ENCODE data around the gene SLC41A2.
"Not testable (repeated sequence)": the region's sequence is repeated elsewhere in the genome, so short reads cannot be mapped to it uniquely, and the experiment has no call there.

Gene SLC41A2

DNA sequence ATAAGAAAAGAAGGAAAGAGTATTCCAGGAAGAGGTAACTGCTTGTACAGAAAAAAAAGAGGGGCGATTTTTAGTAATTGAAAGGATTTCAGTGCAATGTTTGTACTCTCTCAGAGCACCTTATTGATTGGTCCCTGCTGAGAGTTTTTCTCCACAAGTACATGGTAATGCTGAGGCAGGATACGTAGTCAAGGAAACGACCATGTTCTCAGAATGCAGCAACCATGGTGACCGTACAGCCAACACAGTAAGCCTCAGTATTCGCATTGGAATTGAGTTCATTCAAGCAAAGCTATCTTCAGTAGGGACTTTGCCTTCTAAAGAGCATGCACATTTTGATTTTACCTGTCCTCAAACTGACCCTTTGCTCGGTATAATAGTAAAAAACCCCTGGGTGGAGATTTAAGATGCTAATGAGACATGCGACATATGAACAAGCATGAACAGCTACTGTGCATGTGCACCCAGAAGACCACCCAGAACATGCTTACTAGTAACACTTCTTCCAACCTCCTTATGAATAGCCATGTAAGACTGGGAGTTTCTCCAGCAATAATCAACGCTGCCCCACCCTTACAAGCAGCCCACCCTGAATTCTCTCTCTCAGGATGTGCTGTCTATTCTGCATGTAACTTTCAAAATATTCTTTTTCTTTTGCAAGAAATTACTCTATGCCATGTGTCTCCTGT, 6.2 kb upstream of the SLC41A2 start:
- no peak for DNase-seq

DNA sequence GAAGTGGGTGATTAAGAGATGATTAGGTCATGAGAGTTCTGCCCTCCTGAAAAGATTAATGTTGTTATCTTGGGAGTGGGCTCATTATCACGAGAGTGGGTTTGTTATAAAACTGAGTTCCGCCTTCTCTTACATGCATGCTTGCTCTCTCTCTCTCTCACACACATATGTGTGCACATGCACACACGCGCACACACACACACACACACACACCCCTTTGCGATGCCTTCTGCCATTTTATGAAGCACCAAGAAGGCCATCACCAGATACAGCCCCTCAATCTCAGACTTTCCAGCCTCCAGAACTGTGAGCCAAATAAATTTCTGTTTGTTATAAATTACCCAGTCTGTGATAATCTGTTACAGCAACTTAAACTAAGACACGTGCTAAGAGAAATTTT, 5.7 kb upstream of the SLC41A2 start:
- DNase-seq = no peak

DNA sequence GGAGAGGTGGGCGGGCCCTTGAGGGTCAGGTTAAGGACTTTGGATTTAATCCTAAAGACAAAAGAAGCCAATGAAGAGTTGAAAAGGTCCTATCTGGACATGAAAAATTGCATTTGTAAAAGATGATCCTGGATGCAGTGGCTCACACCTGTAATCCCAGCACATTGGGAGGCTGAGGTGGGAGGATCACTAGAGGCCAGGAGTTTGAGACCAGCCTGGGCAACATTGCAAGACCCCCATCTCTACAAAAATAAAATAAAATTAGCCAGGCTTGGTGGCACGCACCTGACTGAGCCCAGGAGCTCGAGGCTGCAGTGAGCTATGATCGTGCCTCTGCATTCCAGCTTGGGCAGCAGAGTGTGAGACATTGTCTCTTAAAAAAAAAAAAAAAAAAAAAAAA, 2.4 kb upstream of the SLC41A2 start:
- DNase-seq = no peak

DNA sequence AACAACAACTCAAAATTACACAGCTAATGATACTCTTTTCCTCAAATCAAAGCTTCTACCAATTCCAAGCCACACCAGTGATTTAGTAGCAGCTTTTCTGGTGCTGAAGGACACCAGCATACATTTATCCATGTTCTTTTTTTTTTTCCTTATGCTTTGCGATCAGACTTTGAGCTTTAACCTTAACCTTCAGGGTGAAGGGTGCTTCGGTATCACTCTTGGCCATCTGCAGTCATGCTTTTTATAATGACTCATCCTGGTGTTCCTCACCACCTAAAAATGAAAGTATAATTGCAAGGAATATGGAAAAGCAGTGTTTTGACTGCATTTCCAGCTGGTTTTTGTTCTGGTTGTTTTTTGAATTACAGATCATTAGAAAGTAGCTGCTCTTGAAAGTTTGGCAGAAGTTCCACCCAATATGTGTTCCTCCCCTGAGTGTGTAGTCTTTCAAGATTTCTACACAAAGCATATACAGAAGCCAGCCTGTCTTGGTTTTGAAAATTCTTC, 1.3 kb upstream of the SLC41A2 start:
- DNase-seq = peak; percentile 53

DNA sequence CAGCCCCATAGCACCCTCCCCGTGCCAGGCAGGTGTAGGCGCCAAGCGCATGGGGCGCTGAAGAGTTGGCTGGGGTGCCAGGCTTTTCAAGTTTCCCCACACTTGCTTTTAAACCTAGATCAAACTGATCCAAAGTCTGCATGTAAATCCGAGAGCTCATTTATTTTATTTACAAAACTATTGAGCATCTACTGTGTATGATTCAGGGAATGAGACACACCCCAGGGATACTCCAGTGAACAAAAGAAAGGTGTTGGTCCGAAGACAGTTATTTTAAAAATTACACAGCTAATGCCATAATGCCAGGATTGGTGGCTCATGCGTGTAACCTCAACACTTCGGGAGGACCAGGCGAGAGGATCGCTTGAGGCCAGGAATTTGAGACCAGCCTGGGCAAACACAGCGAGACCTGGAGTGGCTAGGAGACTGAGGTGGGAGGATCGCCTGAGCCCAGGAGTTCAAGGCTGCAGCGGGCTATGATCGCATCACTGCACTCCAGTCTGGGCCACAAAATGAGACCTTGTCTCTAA, 780 bp upstream of the SLC41A2 start:
- DNase-seq = no peak

DNA sequence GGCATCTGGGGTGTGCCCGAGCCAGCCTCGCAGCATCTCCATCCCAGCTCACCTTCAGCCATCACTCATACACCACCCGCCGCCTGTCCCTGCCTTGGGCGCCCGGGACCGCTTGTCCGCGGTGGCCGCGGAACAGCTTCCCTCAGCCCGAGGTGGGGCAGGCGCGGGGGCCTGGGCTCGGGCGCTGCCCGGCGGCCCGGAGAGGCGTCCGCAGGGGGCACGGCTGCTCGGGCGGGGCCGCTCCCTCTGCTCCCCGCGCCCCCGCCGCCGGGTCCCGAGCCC, 430 bp downstream of the SLC41A2 start:
- peak; percentile 41 for DNase-seq

DNA sequence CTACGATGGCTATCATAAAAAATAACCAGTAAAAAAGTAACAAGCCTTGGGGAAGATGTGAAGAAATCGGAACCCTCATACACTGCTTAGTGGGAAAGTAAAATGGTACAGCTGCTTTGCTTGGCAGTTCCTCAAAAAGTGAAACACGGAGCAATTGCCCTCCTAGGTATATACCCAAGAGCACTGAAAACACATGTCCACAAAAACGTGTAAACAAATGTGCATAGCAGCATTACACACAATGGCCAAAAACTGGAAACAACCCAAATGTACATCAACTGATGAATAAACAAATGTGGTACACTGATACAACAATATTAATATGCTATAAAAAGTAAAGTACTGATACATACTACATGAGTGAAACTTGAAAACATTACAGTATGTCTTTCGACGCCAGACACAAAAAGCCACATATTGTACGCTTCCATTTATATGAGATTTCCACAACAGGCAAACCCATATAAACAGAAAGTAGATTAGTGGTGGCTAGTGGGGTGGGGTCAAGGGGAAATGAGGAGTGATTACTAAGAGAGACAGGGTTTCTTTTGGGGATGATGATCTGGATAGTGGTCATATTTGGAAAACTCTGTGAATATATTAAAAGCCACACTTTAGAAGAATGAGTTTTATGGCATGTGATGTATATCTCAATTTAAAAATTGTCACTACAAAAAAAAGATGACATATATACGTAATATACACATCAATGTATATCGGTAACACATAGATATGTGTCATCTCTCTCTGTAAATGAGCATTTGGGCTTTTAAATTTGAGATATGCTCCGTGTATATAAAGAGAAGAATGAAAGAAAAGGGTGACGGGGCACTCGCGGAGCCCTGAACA, 996 bp downstream of the SLC41A2 start:
- DNase-seq = no peak

DNA sequence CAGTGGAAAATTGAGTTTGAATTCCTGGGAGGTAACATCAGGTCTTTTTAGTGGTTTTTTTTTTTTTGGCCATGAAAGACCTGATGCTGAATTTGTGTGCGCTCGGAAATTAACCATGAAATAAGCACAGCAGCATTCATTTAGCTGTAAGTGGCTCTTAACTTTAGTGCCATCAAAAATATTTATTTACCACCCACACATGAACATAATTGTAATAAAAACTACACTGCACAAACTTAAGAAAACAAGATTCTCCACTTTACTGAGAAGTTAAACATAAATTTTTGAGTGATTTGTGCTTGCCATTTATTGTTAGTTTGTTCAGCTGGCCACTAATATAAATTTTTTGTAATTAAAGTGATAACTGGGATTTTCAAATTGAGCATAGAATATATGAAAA, 2.4 kb downstream of the SLC41A2 start:
- DNase-seq = no peak

DNA sequence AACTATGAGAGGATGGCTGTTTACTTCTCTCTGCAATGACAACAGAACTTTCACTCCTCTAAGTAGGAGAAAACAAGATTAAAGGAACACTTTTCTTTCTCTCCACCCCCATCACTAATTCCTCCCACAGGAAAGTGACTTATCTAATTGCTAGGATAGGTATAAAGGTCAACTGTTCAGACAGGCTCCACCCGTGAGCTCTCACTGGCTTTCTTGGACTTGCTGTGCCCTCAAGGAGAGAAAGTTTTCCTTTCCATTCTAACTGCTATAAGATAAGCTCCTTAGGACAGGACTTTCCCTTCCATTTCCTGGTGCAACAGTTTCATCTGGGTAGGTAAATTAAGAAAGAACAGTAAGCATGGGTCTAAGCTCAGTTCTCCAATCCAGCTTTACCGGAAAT, 4.8 kb downstream of the SLC41A2 start:
- no peak for DNase-seq

DNA sequence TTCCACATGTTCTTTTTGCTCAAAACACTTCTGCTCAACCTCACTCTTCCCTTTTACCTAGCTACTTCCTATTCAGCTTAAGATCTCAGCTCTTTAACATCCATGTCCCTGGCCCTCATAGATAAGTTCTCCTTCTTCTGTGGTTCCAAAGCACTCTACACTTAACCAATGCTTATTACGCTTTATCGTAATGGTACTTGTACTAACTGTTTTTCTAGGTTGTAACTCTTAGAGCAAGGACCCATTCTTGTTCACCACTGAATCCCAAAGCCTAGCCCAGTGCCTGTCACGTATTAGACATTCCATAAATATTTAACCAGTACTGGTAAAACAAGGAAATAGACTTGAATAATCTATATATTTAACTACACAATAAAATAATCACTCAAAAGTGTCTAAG, 5.3 kb downstream of the SLC41A2 start:
- no peak for DNase-seq

DNA sequence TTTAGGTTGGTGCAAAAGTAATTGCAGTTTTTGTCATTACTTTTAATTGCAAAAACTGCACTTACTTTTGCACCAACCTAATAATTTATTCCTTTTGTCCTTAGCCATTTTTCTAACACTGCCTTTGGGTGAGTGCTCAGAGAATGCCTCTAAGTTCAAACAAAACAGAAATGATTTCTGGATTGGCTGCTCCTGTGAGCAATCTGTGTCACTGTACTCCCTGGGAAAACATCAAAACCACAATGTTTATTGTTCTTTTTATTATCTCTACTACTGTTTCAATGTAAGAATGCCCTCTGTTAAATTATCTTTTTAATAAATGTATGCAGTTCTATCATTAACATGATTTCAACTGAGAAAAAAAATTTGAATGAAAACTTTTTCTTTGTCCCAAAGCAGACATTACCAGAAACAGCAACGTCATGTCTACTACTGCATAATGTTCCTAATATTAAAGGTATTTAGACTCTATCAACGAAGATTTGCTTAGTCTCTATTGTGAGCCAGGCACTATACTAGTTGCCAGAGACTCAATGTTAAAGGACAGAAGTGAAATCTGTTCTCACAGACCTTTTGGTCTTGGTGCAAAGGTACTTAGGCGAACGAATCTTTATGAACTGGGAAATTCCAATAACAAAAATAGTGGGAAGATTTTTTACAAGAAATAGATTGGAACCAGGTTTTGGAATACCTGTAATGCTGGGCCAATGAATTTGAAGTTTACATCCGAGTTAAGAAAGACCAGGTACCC, 6.2 kb downstream of the SLC41A2 start:
- no peak for DNase-seq

DNA sequence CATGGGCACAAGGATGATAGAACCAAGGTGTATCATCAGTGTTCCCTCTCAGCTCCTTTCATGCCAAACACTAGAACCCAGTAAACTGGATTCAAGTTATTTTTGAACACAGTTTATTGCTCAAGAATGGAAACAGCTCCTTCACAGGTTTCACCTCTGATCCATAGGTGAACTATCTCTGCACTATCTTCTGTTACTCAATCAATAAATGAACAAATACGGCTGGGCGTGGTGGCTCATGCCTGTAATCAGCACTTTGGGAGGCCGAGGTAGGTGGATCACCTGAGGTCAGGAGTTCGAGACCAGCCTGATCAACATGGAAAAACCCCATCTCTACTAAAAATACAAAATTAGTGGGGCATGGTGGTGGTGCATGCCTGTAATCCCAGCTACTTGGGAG, 9.4 kb downstream of the SLC41A2 start:
- DNase-seq = not testable (repeated sequence)

DNA sequence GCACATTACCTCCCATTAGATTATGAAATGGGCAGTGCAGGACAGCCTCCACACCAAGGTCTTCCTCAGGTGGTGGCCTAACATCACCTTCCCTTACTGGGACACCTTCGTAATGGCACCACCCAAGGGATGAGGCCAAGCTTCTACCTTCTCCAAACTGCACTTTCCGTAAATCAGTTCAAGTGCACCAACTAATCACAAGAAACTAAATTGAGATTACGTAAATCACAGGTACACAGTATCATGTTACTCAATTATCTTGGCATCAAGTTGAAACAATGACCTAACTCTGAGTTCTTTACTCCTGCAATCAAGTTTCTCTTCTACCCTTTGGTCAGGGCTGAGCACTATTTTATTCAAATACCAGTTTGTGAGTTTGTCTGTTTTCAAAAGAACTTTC, 13.8 kb downstream of the SLC41A2 start:
- DNase-seq = no peak

DNA sequence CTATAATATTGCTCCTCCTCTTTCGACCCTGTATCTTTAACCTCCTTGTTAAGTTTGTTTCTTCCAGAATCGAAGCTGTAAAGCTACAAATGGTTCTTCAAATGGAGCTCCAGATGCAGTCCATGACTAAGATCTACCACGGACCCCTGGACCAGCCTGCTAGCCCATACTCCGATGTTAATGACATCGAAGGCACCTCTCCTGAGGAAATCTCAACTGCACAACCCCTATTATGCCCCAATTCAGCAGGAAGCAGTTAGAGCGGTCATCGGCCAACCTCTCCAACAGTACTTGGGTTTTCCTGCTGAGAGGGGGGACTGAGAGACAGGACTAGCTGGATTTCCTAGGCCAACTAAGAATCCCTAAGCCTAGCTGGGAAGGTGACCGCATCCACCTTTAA, 14.7 kb downstream of the SLC41A2 start:
- DNase-seq = not testable (repeated sequence)

DNA sequence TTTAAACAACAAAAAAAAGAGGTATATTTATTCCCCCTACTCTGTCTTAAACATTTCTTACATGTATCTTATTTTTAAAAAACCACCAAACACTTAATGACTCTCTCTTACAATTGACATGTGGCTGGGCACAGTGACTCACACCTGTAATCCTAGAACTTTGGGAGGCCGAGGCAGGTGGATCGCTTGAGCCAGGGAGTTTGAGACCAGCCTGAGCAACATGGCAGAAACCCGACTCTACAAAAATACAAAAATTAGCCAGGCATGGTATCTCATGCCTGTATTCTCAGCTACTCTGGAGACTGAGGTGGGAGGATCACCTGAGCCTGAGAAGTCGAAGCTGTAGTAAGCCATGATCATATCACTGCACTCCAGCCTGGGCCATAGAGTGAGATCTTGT, 16.0 kb downstream of the SLC41A2 start:
- DNase-seq = no peak

DNA sequence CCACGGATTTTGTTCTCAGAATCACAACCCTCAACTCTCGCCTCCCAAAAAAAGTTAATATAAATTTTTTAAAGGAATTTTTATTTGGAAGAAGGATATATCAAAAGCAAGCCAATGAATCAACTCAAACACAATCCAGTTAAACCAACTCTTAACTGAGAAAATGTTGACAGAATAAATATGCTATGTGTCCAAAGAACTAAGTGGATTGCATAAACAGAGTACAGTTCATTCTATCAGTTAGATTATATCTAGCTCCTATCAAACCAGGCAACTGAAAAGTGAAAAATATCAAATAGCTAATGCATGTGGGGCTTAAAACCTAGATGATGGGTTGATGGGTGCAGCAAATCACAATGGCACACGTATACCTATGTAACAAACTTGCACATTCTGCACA, 16.6 kb downstream of the SLC41A2 start:
- no peak for DNase-seq

DNA sequence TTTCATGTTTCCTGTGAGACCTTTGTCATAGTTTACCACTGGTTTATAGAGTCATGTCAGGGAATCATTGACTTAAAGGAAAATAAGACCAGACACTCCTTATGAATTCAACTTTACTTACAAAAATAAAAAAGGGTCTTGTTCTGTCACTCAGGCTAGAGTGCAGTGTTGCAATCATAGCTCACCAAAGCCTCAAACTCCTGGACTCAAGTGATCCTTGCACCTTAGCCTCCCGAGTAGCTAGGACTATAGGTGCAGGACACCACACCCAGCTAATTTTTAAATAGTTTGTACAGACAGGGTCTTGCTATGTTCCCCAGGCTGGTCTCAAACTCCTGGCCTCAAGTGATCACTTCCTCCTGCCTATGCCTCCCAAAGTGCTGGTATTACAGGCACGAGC, 19.0 kb downstream of the SLC41A2 start:
- DNase-seq = no peak

DNA sequence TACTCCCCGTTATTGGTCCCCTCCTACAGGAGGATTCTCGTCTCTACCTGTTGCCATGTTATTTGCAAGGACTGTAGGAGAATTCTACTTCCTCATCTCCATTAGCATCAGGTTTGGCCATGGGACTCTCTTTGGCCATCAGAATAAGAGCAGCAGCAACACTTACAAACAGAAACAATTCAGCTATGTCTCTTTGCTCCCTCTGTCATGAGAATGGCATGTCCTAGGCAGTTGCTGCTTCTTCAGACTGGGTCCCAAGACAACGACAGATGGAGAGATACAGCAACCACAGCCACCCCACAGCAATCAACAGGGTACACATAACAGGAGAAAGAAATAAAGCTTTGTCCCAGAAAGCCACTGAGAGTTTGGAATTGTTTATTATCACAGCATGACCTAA, 19.7 kb downstream of the SLC41A2 start:
- DNase-seq = no peak

DNA sequence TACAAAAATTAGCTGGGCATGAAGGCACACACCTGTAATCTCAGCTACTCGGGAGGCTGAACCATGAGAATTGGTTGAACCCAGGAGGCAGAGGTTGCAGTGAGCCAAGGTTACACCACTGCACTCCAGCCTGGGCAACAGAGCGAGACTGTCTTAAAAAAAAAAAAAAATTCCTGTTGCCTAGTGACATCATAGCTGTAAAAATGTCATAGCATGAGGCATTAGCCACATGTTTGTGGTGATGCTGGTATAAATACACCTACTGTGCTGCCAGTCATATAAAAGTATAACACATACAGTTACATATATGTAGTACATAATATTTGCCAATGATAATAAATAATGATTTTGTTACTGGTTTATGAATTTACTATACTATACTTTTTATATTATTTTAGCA, 22.2 kb downstream of the SLC41A2 start:
- no peak for DNase-seq

DNA sequence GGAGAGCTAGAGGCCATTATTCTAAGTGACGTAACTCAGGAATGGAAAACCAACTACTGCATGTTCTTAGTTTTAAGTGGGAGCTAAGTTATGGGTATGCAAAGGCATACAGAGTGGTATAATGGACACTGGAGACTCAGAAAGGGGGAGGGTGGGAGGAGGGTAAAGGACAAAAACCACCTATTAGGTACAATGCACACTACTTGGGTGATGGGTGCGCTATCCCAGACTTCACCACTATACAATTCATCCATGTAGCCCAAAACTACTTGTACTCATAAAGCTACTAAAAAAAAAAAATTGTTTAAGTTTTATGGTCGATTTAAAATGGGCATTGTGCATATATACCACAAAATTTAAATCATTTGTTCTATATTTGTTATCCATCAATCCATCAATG, 24.3 kb downstream of the SLC41A2 start:
- DNase-seq = no peak

DNA sequence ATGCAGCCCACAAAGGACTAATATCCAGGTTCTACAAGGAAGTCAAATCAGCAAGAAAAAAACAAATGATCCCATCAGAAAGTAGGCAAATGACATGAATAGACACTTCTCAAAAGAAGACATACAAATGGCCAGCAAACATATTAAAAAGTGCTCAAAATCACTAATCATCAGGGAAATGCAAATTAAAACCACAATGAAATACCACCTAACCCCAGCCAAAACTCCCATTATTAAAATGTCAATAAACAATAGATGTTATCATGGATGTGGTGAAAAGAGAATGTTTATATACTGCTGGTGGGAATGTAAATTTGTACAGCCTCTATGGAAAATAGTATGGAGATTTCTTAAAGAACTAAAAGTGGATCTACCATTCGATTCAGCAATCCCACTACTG, 25.0 kb downstream of the SLC41A2 start:
- no peak for DNase-seq

DNA sequence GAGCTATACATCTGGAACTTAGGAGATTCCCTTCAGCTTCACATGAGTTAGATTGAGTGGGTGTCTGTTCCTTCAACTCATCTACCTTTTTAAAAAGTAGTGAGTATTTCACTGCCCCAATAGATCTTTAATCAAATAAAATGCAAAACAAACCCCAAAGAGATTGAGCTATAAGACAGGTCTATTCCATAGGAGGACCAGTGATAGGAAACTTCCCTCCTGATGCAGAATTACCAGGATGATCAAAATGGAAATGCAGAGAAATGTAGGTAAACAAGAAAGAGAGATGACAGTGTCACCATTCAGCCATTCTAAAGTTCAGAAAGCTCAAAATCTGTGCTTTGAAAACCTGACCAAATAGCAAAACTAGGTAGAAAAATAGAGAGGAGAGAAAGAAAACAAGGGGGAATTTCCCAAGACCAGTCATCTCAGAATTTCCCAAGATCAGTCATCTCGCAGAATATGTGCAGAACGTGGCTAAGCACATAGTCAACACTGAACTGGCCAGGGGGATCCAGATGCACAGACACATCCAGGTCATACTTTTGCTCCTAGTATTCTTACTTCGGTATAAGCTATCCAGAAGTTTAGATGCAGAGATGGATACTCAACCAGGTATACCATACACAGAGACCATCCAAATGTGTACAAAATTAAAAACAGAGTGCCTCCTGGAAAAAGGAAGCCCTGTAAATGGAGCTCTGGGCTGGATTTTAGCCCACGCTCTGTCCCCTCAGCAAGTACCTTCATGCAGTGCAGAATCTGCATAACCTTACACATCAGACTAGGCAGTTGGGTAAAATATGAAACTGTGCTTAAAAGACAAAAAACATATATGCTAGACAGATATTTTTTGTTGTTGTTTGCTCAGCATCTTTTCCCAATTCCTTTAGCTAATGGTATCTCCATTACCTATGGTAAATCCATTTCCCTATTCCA, 27.4 kb downstream of the SLC41A2 start:
- peak; percentile 89 for DNase-seq

DNA sequence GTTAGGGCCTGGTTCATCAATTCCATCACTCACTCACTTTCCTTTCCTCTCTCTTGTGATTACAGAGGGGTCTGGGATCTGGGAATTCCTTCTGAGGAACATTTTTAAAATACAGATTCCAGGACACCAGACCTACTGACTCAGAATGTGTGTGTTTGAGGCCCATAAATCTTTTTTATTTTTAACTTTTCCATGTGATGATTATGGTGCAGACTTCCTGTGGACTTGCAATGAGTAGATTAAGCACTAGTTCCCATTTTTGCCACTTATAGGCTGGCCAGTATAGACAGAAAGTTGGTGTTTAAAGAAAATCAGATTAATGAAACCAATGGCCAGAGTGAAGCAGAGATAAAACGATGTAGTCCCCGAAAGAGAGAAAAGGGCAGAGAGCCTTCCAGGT, 28.1 kb downstream of the SLC41A2 start:
- DNase-seq = no peak

Measured in activated CD4-positive, alpha-beta T cell treated with anti-CD3 and anti-CD28 coated beads, Interleukin-2, Interleukin-6, amounts not matched to agents 100 ng/mL and 50 ng/mL, durations not matched to agents 16 hours and 8 hours (primary cell).